Panc1 (cell line): Measurements from ENCODE around the gene KCNQ1. TPM values are rescaled to one million over a fixed set of nuclear protein-coding genes. Genes with fewer than 3 reads are reported as not detected.

ENCODE experiments used
- ATAC-seq: fragments of 200-7000 bp; cut with Tn5 transposase; 2 replicates; pipeline ENCODE4 v1.9.1; 2020; ENCODE audit warnings: mild to moderate bottlenecking, moderate library complexity
- BruUV-seq: library from RNA; stranded (reverse); fragments of 400-500 nt; replicated peaks from 2 replicates; lab custom pipeline; 2021; lab: Mats Ljungman, UMichigan
- CTCF ChIA-PET: fragments of 300-600 bp; sonication (Branson Sonifier 250); formaldehyde crosslinking; loops from one replicate; lab custom pipeline; 2022; ENCODE audit warnings: antibody characterized with exemption; lab: Charles Lee
- POLR2A ChIA-PET: fragments of 300-600 bp; sonication (Branson Sonifier 250); formaldehyde crosslinking; loops from one replicate; lab custom pipeline; 2022; ENCODE audit warnings: antibody characterized with exemption; lab: Charles Lee
- DNase-seq: peaks from one replicate; pipeline ENCODE4 v3.0.0-alpha.2; 2010; ENCODE audit warnings: low read depth, low spot score
- H3K27ac ChIP-seq: 2 replicates; pipeline ENCODE4 v1.5.1; 2011; ENCODE audit warnings: mild to moderate bottlenecking, low read length, inconsistent platforms
- H3K27me3 ChIP-seq: fragments of 200-500 bp; sonication (Bioruptor generic); 2 replicates; pipeline ENCODE4 v1.6.0; 2014; ENCODE audit warnings: low read length, inconsistent platforms; ENCODE audit not compliant: control insufficient read depth, insufficient read depth
- H3K36me3 ChIP-seq: fragments of 200-500 bp; sonication (Bioruptor generic); 2 replicates; pipeline ENCODE4 v1.5.1; 2014; ENCODE audit warnings: inconsistent platforms, mild to moderate bottlenecking, low read length, moderate library complexity; ENCODE audit not compliant: control insufficient read depth, insufficient read depth
- H3K4me1 ChIP-seq: 2 replicates; pipeline ENCODE4 v1.5.1; 2011; ENCODE audit warnings: inconsistent platforms, mild to moderate bottlenecking, low read length, moderate library complexity; ENCODE audit not compliant: control insufficient read depth, insufficient read depth
- H3K4me3 ChIP-seq, 2 experiments: 2 replicates each; pipeline ENCODE4 v1.5.1; 2011 to 2012; ENCODE audit warnings: low read depth in 2 of 2, low read length in 2 of 2, mild to moderate bottlenecking in 2 of 2, inconsistent platforms in 1 of 2, moderate library complexity in 1 of 2
- H3K9me3 ChIP-seq: fragments of 200-500 bp; sonication (Bioruptor generic); 2 replicates; pipeline ENCODE4 v1.5.1; 2014; ENCODE audit warnings: low read depth, mild to moderate bottlenecking, inconsistent platforms, low read length, moderate library complexity; ENCODE audit not compliant: control insufficient read depth, insufficient read depth
- POLR2AphosphoS5 ChIP-seq: IDR thresholded peaks from 2 replicates; pipeline ENCODE4 v1.6.1; 2012; ENCODE audit warnings: mild to moderate bottlenecking, low read depth, low read length, moderate library complexity
- REST ChIP-seq, 2 experiments: IDR thresholded peaks; 2 replicates each; pipeline ENCODE4 v1.6.1; 2011 to 2012; ENCODE audit warnings: low read depth in 2 of 2, control low read depth in 1 of 2, low read length in 1 of 2, mild to moderate bottlenecking in 1 of 2, moderate library complexity in 1 of 2; ENCODE audit not compliant: insufficient read depth in 1 of 2
- SIN3A ChIP-seq: IDR thresholded peaks from 2 replicates; pipeline ENCODE4 v1.6.1; 2012; ENCODE audit warnings: low read depth, mild to moderate bottlenecking, low read length, moderate library complexity, borderline replicate concordance; ENCODE audit not compliant: insufficient read depth
- TCF7L2 ChIP-seq: IDR thresholded peaks from 2 replicates; pipeline ENCODE4 v1.6.1; 2011; ENCODE audit warnings: mild to moderate bottlenecking, low read depth, low read length, inconsistent platforms
- in situ Hi-C: cut with HindIII; loops from 2 replicates; pipeline ENCODE4 v1.10.0; 2016; ENCODE audit warnings: low sequenced_read_pairs, low pct_unique_long_range_greater_than_20kb
- intact Hi-C: fragments of 100-400 bp; cut with micrococcal nuclease; formaldehyde crosslinking; loops from one replicate; pipeline ENCODE4 v1.10.0; 2022; ENCODE audit not compliant: unreplicated experiment
- total RNA-seq: library from RNA; stranded (reverse); gene quantifications from one replicate; pipeline ENCODE4 v1.2.1, GENCODE V29; 2021; ENCODE audit not compliant: unreplicated experiment
- TF ChIP-seq, protein P1 (sequence below): fragments of 450-650 bp; IDR thresholded peaks from 2 replicates; pipeline ENCODE4 v1.5.1; 2017; ENCODE audit warnings: mild to moderate bottlenecking

The KCNQ1 gene
- total RNA-seq, 1 experiment from 2014 or later: 1.0 TPM

- TF ChIP-seq, protein P1, sequence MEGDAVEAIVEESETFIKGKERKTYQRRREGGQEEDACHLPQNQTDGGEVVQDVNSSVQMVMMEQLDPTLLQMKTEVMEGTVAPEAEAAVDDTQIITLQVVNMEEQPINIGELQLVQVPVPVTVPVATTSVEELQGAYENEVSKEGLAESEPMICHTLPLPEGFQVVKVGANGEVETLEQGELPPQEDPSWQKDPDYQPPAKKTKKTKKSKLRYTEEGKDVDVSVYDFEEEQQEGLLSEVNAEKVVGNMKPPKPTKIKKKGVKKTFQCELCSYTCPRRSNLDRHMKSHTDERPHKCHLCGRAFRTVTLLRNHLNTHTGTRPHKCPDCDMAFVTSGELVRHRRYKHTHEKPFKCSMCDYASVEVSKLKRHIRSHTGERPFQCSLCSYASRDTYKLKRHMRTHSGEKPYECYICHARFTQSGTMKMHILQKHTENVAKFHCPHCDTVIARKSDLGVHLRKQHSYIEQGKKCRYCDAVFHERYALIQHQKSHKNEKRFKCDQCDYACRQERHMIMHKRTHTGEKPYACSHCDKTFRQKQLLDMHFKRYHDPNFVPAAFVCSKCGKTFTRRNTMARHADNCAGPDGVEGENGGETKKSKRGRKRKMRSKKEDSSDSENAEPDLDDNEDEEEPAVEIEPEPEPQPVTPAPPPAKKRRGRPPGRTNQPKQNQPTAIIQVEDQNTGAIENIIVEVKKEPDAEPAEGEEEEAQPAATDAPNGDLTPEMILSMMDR: no peak
- TF ChIP-seq TCF7L2 (no peak), REST (IDR thresholded peaks at IDR 0.05; ENCODE audit: insufficient read depth in 1 of 2, low read depth in 2 of 2, low read length in 1 of 2) (no peak), POLR2AphosphoS5 (no peak), SIN3A (no peak)
These were observed 446.8 kb downstream of the KCNQ1 start for GRCh38 chr11:2891326-2892214.

GRCh38 chr11:2892215-2892966, 447.6 kb downstream of the KCNQ1 start:
- Histone ChIP-seq H3K4me3 (peak overlapping the region; percentile 37 to 54), H3K36me3 (no peaks in the 10 kb centered on the region), H3K9me3 (no peaks in the 10 kb centered on the region), H3K4me1 (peaks cover 20% of the 10 kb centered on the region), H3K27ac (peak overlapping the region; percentile 83), H3K27me3 (no peaks in the 10 kb centered on the region)
- CTCF ChIA-PET: interaction anchor here (0.5 to 8.1 kb wide), 11 partner anchors 10 to 1344 kb away, joined by 3 to 132 read pairs (median 4); partner anchors contain the start of gene PHLDA2
- POLR2A ChIA-PET: interaction anchor here (2.0 kb wide), 1 partner anchor 37 kb away, joined by 12 read pairs; the partner anchor contains the start of gene PHLDA2
- no peak for DNase-seq
- peak; percentile 69 for ATAC-seq
- 0 out of 2 replicates have a peak, but pooled peaks have one; percentile 78 for TF ChIP-seq SIN3A
- peak; percentile 62 for TF ChIP-seq POLR2AphosphoS5
- TF ChIP-seq, protein P1: peak; percentile 100
- TF ChIP-seq TCF7L2: no peak
- no peak for TF ChIP-seq REST (IDR thresholded peaks at IDR 0.05; ENCODE audit: insufficient read depth in 1 of 2, low read depth in 2 of 2, low read length in 1 of 2)
- no TSS peak for BruUV-seq
- in situ Hi-C loops (no loop called here), intact Hi-C loops (loop anchor here (1.0 kb wide), 1 partner anchor 359 kb away; no protein-coding TSS in a partner anchor)

More at GRCh38 chr11:2891326-2892214, 446.8 kb downstream of the KCNQ1 start:
- ATAC-seq: peak; percentile 43
- in situ Hi-C loops: no loop called here
- POLR2A ChIA-PET: interaction anchor here (0.6 to 2.0 kb wide), 2 partner anchors 26 to 38 kb away, joined by 3 to 12 read pairs; partner anchors contain the start of gene PHLDA2
- H3K9me3 ChIP-seq: no peaks in the 10 kb centered on the region
- H3K27me3 ChIP-seq: no peaks in the 10 kb centered on the region
- H3K36me3 ChIP-seq: no peaks in the 10 kb centered on the region
- intact Hi-C loops: loop anchor here (1.0 kb wide), 1 partner anchor 358 kb away; no protein-coding TSS in a partner anchor
- peaks cover 20% of the 10 kb centered on the region for H3K4me1 ChIP-seq
- peak overlapping the region; percentile 37 to 54 for H3K4me3 ChIP-seq
- peak overlapping the region; percentile 83 for H3K27ac ChIP-seq
- no TSS peak for BruUV-seq
- CTCF ChIA-PET: interaction anchor here (0.6 to 8.1 kb wide), 5 partner anchors 39 to 1174 kb away, joined by 4 to 132 read pairs (median 6); partner anchors contain the start of gene PHLDA2
- no peak for DNase-seq
